Loucy (cell line): ENCODE results near the gene SLC39A8.

Experiments used
- CTCF ChIP-seq: fragments of 200-600 bp; sonication (generic); conservative IDR thresholded peaks from 2 replicates; pipeline ENCODE4 v1.5.1; 2014; ENCODE audit warnings: mild to moderate bottlenecking, antibody characterized with exemption, low read length
- EZH2phosphoT487 ChIP-seq: fragments of 200-600 bp; IDR thresholded peaks from 2 replicates; pipeline ENCODE4 v1.6.1; 2018; ENCODE audit warnings: antibody characterized with exemption, mild to moderate bottlenecking, moderate library complexity, borderline replicate concordance

- TF ChIP-seq CTCF: no peak
- TF ChIP-seq EZH2phosphoT487: no peak
These were observed 110.9 kb downstream of the SLC39A8 start for GRCh38 chr4:102234243-102234838.
